NCI-H187 (cell line): ENCODE data around the gene SMC1A.
"Not testable (repeated sequence)": the region's sequence is repeated elsewhere in the genome, so short reads cannot be mapped to it uniquely, and the experiment has no call there.

Experiments
- DNase-seq, 2 experiments: peaks; one replicate each; lab custom pipeline; 2025; lab: John Stamatoyannopoulos, UW

SMC1A gene

GRCh38 chrX:53422086-53422860 is at the start of gene SMC1A:
Gene SMC1A, minus strand, starts transcription at chrX:53422654. Its CDS starts 54 bp downstream, at chrX:53422600.
- peak; percentile 81 to 94 for DNase-seq

GRCh38 chrX:53471346-53471745 is 48.9 kb upstream of the SMC1A start:
- DNase-seq = no peak

- DNase-seq = not testable (repeated sequence)
Observed at GRCh38 chrX:53468659-53469058, 46.2 kb upstream of the SMC1A start.

GRCh38 chrX:53458082-53458481 is 35.6 kb upstream of the SMC1A start:
- no peak for DNase-seq

GRCh38 chrX:53456254-53456653 is 33.8 kb upstream of the SMC1A start:
- no peak for DNase-seq

- no peak for DNase-seq
Observed at GRCh38 chrX:53452812-53453211, 30.4 kb upstream of the SMC1A start.

- no peak for DNase-seq
Observed at GRCh38 chrX:53449632-53450031, 27.2 kb upstream of the SMC1A start.

- no peak for DNase-seq
Observed at GRCh38 chrX:53447441-53447840, 25.0 kb upstream of the SMC1A start.

- DNase-seq = no peak
Observed at GRCh38 chrX:53445977-53446376, 23.5 kb upstream of the SMC1A start.

- DNase-seq = no peak
Observed at GRCh38 chrX:53442322-53442631, 19.8 kb upstream of the SMC1A start.

GRCh38 chrX:53441531-53442321 is 19.3 kb upstream of the SMC1A start:
- DNase-seq = peak; percentile 65

GRCh38 chrX:53440621-53441517 is 18.4 kb upstream of the SMC1A start:
- no peak for DNase-seq

- no peak for DNase-seq
Observed at GRCh38 chrX:53440101-53440500, 17.6 kb upstream of the SMC1A start.

- DNase-seq = no peak
Observed at GRCh38 chrX:53438832-53439230, 16.4 kb upstream of the SMC1A start.

GRCh38 chrX:53438174-53438831 is 15.8 kb upstream of the SMC1A start:
- DNase-seq = no peak

GRCh38 chrX:53437206-53437605 is 14.8 kb upstream of the SMC1A start:
- no peak for DNase-seq

GRCh38 chrX:53435997-53436396 is 13.5 kb upstream of the SMC1A start:
- peak in 1 of 2 experiments; percentile 31 for DNase-seq

- DNase-seq = peak; percentile 20 to 86
Observed at GRCh38 chrX:53433651-53434639, 11.5 kb upstream of the SMC1A start, which contains the start of gene HSD17B10. Gene HSD17B10, minus strand, starts transcription at chrX:53434370. Its CDS starts 25 bp downstream, at chrX:53434345.

GRCh38 chrX:53430231-53430630 is 7.8 kb upstream of the SMC1A start:
- no peak for DNase-seq

GRCh38 chrX:53429755-53430154 is 7.3 kb upstream of the SMC1A start:
- DNase-seq = no peak
